ENCODE measurements around the gene BSND. TPM values are rescaled to one million over a fixed set of nuclear protein-coding genes. Genes with fewer than 3 reads are reported as not detected.
A peak's percentile ranks its signal among the peaks of the same experiment; 100 is the strongest.

The BSND gene
- total RNA-seq, 1 experiment from 2014 or later = not detected

GRCh38 chr1:55007625-55008024 lies 8.9 kb downstream of the BSND start:
- Histone ChIP-seq H3K27ac (ENCODE audit: low read length) (no peak overlapping the region), H3K9me2 (replicated peaks; ENCODE audit: low read length) (no peaks in the 10 kb centered on the region), H3K27me3 (ENCODE audit: low read length) (no peaks in the 10 kb centered on the region), H3K4me2 (ENCODE audit: low read length) (0 out of 2 replicates have a peak overlapping the region, but pooled peaks have one; percentile 8), H2AFZ (ENCODE audit: low read length) (no peak overlapping the region), H3K79me2 (ENCODE audit: low read length) (no peaks in the 10 kb centered on the region), H3K9me3 (ENCODE audit: low read length) (no peaks in the 10 kb centered on the region), H3K9ac (ENCODE audit: low read length) (no peak overlapping the region), H3K4me3 (ENCODE audit: low read length) (no peak overlapping the region), H3K36me3 (ENCODE audit: low read depth, low read length) (no peaks in the 10 kb centered on the region), H4K20me1 (ENCODE audit: low read length) (no peaks in the 10 kb centered on the region), H3K4me1 (ENCODE audit: insufficient read depth, low read length) (peaks cover 10% of the 10 kb centered on the region), H3F3A (ENCODE audit: low read length, unreplicated experiment) (no peaks in the 10 kb centered on the region)
- ATAC-seq (peak; percentile 96), DNase-seq (peak; percentile 74)
- BruUV-seq (replicated peaks) = no TSS peak
- ChIA-PET CTCF (interaction anchor here (0.6 to 1.1 kb wide), 4 partner anchors 14 to 519 kb away, joined by 3 to 17 read pairs (median 9); no protein-coding TSS in a partner anchor), POLR2A (ENCODE audit: unreplicated experiment) (interaction anchor here (0.6 kb wide), 1 partner anchor 58 kb away, joined by 3 read pairs; no protein-coding TSS in a partner anchor)
- intact Hi-C loops (cut with micrococcal nuclease) = loop anchor here (2.0 to 10.0 kb wide), 2 partner anchors 15 to 133 kb away; no protein-coding TSS in a partner anchor
- no peak for TF ChIP-seq EZH2phosphoT487 (IDR thresholded peaks at IDR 0.05; ENCODE audit: borderline replicate concordance, low read length)
- TF ChIP-seq CTCF (conservative IDR thresholded peaks at IDR 0.05; ENCODE audit: low read depth, low read length) = no peak
- no peak for TF ChIP-seq EZH2 (IDR thresholded peaks at IDR 0.05; ENCODE audit: low read length, unreplicated experiment)

GRCh38 chr1:55010194-55010886 lies 11.6 kb downstream of the BSND start:
- CTCF ChIA-PET = no interaction called here
- H3K9me2 ChIP-seq (replicated peaks; ENCODE audit: low read length) = no peaks in the 10 kb centered on the region
- H4K20me1 ChIP-seq (ENCODE audit: low read length) = no peaks in the 10 kb centered on the region
- no peaks in the 10 kb centered on the region for H3K9me3 ChIP-seq (ENCODE audit: low read length)
- no TSS peak for BruUV-seq (replicated peaks)
- POLR2A ChIA-PET (ENCODE audit: unreplicated experiment) = no interaction called here
- no peaks in the 10 kb centered on the region for H3F3A ChIP-seq (ENCODE audit: low read length, unreplicated experiment)
- no peaks in the 10 kb centered on the region for H3K27me3 ChIP-seq (ENCODE audit: low read length)
- H3K36me3 ChIP-seq (ENCODE audit: low read depth, low read length) = no peaks in the 10 kb centered on the region
- DNase-seq (no peak), ATAC-seq (no peak)
- H3K79me2 ChIP-seq (ENCODE audit: low read length) = no peaks in the 10 kb centered on the region
- H3K4me2 ChIP-seq (ENCODE audit: low read length) = no peak overlapping the region
- no peak overlapping the region for H2AFZ ChIP-seq (ENCODE audit: low read length)
- TF ChIP-seq EZH2 (IDR thresholded peaks at IDR 0.05; ENCODE audit: low read length, unreplicated experiment) (no peak), CTCF (conservative IDR thresholded peaks at IDR 0.05; ENCODE audit: low read depth, low read length) (no peak), EZH2phosphoT487 (IDR thresholded peaks at IDR 0.05; ENCODE audit: borderline replicate concordance, low read length) (no peak)
- H3K27ac ChIP-seq (ENCODE audit: low read length) = no peak overlapping the region
- intact Hi-C loops (cut with micrococcal nuclease) = no loop called here
- H3K4me3 ChIP-seq (ENCODE audit: low read length) = no peak overlapping the region
- no peak overlapping the region for H3K9ac ChIP-seq (ENCODE audit: low read length)
- H3K4me1 ChIP-seq (ENCODE audit: insufficient read depth, low read length) = peaks cover 10% of the 10 kb centered on the region

- POLR2A ChIA-PET (ENCODE audit: unreplicated experiment) = no interaction called here
Measured at GRCh38 chr1:55010887-55011217, 12.1 kb downstream of the BSND start.

More at GRCh38 chr1:55010887-55011217, 12.1 kb downstream of the BSND start:
- H3K9ac ChIP-seq (ENCODE audit: low read length) = no peak overlapping the region
- peaks cover 10% of the 10 kb centered on the region for H3K4me1 ChIP-seq (ENCODE audit: insufficient read depth, low read length)
- H3K27me3 ChIP-seq (ENCODE audit: low read length) = no peaks in the 10 kb centered on the region
- H3K4me2 ChIP-seq (ENCODE audit: low read length) = no peak overlapping the region
- TF ChIP-seq EZH2 (IDR thresholded peaks at IDR 0.05; ENCODE audit: low read length, unreplicated experiment) (no peak), EZH2phosphoT487 (IDR thresholded peaks at IDR 0.05; ENCODE audit: borderline replicate concordance, low read length) (no peak), CTCF (conservative IDR thresholded peaks at IDR 0.05; ENCODE audit: low read depth, low read length) (no peak)
- H3K79me2 ChIP-seq (ENCODE audit: low read length) = no peaks in the 10 kb centered on the region
- no TSS peak for BruUV-seq (replicated peaks)
- H3F3A ChIP-seq (ENCODE audit: low read length, unreplicated experiment) = no peaks in the 10 kb centered on the region
- H3K36me3 ChIP-seq (ENCODE audit: low read depth, low read length) = no peaks in the 10 kb centered on the region
- no peaks in the 10 kb centered on the region for H3K9me2 ChIP-seq (replicated peaks; ENCODE audit: low read length)
- DNase-seq (no peak), ATAC-seq (no peak)
- no peak overlapping the region for H2AFZ ChIP-seq (ENCODE audit: low read length)
- intact Hi-C loops (cut with micrococcal nuclease) = no loop called here
- no peaks in the 10 kb centered on the region for H3K9me3 ChIP-seq (ENCODE audit: low read length)
- CTCF ChIA-PET = no interaction called here
- no peaks in the 10 kb centered on the region for H4K20me1 ChIP-seq (ENCODE audit: low read length)
- no peak overlapping the region for H3K27ac ChIP-seq (ENCODE audit: low read length)
- no peak overlapping the region for H3K4me3 ChIP-seq (ENCODE audit: low read length)

All from PC-3 (cell line).